Amniotic epithelial cell (primary cell): ENCODE measurements around the gene AMDHD1.
A peak's percentile ranks its signal among the peaks of the same experiment; 100 is the strongest.

Experiments used
- DNase-seq: peaks from one replicate; pipeline ENCODE4 v3.0.0-alpha.2; 2010; ENCODE audit warnings: low read depth

AMDHD1 gene

GRCh38 chr12:95996034-95996658 lies 53.0 kb downstream of the AMDHD1 start, which contains the start of gene HAL:
TSS of gene HAL (minus strand) at chr12:95996344. CDS start at chr12:95995910, 434 bp downstream.
- DNase-seq, result peak; percentile 24

DNA sequence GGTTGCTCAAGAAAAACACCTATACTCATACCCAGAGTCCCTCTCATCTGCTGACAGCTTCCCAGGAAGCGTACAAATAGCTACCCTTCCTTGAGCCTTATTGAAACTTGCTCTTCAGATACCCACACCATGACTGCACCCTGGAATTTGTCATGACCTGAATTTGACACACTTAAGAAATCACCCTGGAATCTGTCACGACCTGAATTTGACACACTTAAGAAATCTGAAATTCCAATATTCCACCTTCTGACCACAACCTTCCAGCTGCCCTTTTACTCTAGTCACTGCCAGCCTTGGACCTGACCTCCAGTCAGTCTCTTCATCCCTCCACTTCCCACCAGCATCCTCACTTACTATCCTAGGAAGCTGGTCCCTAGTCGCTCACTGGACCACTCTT lies 54.1 kb downstream of the AMDHD1 start:
- no peak for DNase-seq

DNA sequence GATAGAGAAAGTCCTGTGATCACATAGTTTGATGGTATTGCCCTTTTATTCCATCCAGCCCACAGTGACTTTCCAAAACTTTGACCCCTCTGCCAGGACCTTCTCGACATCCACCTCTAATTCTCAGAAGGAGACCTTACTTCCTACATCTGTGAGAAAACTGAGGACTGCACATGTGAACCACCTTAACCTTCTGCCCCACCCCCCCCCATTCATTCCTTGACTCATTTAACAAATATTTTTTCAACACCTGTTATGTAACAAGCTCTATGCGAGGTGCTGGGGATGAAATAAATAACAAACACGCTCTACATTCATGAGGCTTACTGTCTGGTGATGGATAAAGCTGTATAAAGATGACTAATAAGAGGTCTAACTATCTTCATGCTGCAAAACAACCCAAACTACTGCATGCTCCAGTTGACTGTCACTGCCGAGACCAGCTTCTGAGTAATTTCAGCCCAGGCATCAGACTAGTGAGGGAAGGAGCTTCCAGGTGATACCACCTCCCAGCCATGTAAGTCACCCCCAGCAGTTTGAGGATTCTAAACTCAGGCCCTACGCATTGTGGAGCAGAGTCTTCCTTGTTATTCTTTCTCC lies 54.9 kb downstream of the AMDHD1 start:
- peak; percentile 60 for DNase-seq

GRCh38 chr12:95998611-95999286 lies 55.6 kb downstream of the AMDHD1 start:
- peak; percentile 62 for DNase-seq

DNA sequence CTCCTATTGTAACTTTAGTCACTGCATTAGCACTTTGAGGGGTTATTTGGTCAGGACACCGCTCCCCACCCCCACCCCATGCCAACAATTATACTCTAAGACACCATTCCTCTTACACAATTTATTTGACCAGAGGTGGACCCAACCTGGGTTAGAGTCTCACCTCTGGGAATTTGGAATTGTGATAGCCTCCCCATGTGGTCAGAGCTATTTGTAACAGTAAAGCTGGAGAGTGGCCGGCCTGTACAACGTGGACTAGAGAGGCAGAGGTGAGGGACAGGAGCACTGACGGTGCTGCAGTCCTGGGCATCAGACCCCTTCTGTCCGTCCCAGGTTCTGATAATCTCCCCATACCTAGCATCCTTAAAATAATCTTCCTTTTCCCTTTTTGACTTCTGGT lies 56.4 kb downstream of the AMDHD1 start:
- DNase-seq, result no peak

- no peak for DNase-seq
These were observed 57.7 kb downstream of the AMDHD1 start for GRCh38 chr12:96000858-96001257.

DNA sequence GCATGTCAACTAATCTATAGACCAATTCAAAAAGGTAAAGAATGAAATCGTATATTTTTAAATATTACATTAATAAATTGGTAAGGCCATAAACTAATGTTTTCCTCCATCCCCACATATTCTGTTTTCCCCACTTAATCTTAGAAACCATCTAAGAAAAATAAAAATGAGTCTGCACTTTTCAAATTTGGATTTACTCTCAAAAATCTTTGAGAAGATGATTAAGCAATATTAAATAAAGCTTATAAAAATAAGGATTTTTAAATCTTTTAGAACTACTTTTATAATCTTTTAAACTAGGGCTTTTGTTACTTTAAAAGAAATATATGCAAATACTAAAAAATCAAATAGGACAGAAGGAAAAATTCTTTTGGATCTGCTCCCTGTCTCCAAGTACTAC lies 63.6 kb downstream of the AMDHD1 start:
- no peak for DNase-seq

GRCh38 chr12:96007729-96008128 lies 64.6 kb downstream of the AMDHD1 start:
- no peak for DNase-seq

GRCh38 chr12:96014943-96015599 lies 71.9 kb downstream of the AMDHD1 start:
- no peak for DNase-seq

GRCh38 chr12:96015672-96016071 lies 72.5 kb downstream of the AMDHD1 start:
- no peak for DNase-seq
